MM.1S (cell line): ENCODE measurements around the gene RYR2.

Experiments used
- DNase-seq: peaks from one replicate; pipeline ENCODE4 v3.0.0-alpha.2; 2015
- H2AFZ ChIP-seq: fragments of 300-600 bp; sonication (generic); 2 replicates; pipeline ENCODE4 v1.6.0; 2016; ENCODE audit warnings: antibody characterized with exemption, low read length
- H3F3A ChIP-seq: fragments of 300-600 bp; sonication (generic); 2 replicates; pipeline ENCODE4 v1.6.1; 2016; ENCODE audit warnings: mild to moderate bottlenecking, antibody characterized with exemption, low read length, moderate library complexity, mixed read lengths; ENCODE audit not compliant: insufficient read depth
- H3K27ac ChIP-seq: fragments of 300-600 bp; sonication (generic); 2 replicates; pipeline ENCODE4 v1.5.1; 2016; ENCODE audit warnings: mild to moderate bottlenecking, low read length
- H3K27me3 ChIP-seq: fragments of 300-600 bp; sonication (generic); replicated peaks from 2 replicates; pipeline ENCODE4 v1.6.0; 2016; ENCODE audit warnings: low read length; ENCODE audit not compliant: insufficient read depth
- H3K36me3 ChIP-seq: fragments of 300-600 bp; sonication (generic); replicated peaks from 2 replicates; pipeline ENCODE4 v1.6.1; 2016; ENCODE audit warnings: mild to moderate bottlenecking, low read length, mixed read lengths; ENCODE audit not compliant: insufficient read depth
- H3K4me1 ChIP-seq: fragments of 300-600 bp; sonication (generic); 2 replicates; pipeline ENCODE4 v1.6.1; 2016; ENCODE audit warnings: low read length, mixed read lengths
- H3K4me2 ChIP-seq: fragments of 300-600 bp; sonication (generic); 2 replicates; pipeline ENCODE4 v1.6.0; 2016; ENCODE audit warnings: low read depth, low read length
- H3K4me3 ChIP-seq: fragments of 300-600 bp; sonication (generic); 2 replicates; pipeline ENCODE4 v1.5.1; 2016; ENCODE audit warnings: low read length, mixed read lengths
- H3K79me2 ChIP-seq: fragments of 300-600 bp; sonication (generic); 2 replicates; pipeline ENCODE4 v1.6.1; 2016; ENCODE audit warnings: mixed run types, low read length, mixed read lengths
- H3K9ac ChIP-seq: fragments of 300-600 bp; sonication (generic); 2 replicates; pipeline ENCODE4 v1.6.1; 2016; ENCODE audit warnings: low read length, mixed read lengths
- H3K9me2 ChIP-seq: fragments of 300-600 bp; sonication (generic); replicated peaks from 2 replicates; pipeline ENCODE4 v1.6.1; 2016; ENCODE audit warnings: mild to moderate bottlenecking, low read length, mixed read lengths; ENCODE audit not compliant: insufficient read depth
- H3K9me3 ChIP-seq: fragments of 300-600 bp; sonication (generic); replicated peaks from 2 replicates; pipeline ENCODE4 v1.6.1; 2016; ENCODE audit warnings: mild to moderate bottlenecking, low read length, mixed read lengths; ENCODE audit not compliant: insufficient read depth
- H4K20me1 ChIP-seq: fragments of 300-600 bp; sonication (generic); 2 replicates; pipeline ENCODE4 v1.6.1; 2016; ENCODE audit warnings: mild to moderate bottlenecking, low read length, moderate library complexity, mixed read lengths; ENCODE audit not compliant: insufficient read depth
- EZH2 ChIP-seq: fragments of 300-600 bp; sonication (generic); optimal IDR thresholded peaks from 2 replicates; pipeline ENCODE3; 2017; ENCODE audit warnings: low read depth, mild to moderate bottlenecking, antibody characterized with exemption, low read length, mixed read lengths
- EZH2phosphoT487 ChIP-seq: fragments of 300-600 bp; sonication (generic); IDR thresholded peaks from 2 replicates; pipeline ENCODE4 v1.6.1; 2018; ENCODE audit warnings: antibody characterized with exemption, low read length
- TF ChIP-seq, protein P1 (sequence below): fragments of 300-600 bp; sonication (generic); IDR thresholded peaks from 2 replicates; pipeline ENCODE4 v1.5.1; 2016; ENCODE audit warnings: antibody characterized with exemption, low read length, mixed read lengths

Gene RYR2

DNA sequence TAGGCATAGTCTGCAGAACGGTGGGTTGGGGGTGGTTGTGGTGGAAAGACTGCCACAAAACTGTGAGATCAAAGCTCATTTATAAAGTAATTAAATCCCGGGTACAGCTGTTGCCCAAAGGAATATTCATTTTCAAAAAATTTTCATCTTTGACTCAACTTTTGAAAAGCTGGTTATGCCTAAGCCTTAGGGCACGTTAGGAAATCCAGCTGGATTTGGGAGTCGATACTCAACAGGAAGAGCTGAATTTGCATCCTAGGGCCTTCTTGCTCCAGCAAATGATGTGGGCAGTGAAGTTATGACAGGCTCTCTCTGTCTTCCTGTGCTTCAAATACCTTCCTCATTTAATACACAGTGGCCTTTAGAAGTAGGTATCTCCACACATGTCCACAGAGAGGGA is 817.0 kb downstream of the RYR2 start:
- H3K9ac ChIP-seq = no peak overlapping the region
- H3F3A ChIP-seq = no peaks in the 10 kb centered on the region
- H3K4me2 ChIP-seq = no peak overlapping the region
- no peak overlapping the region for H3K4me3 ChIP-seq
- no peaks in the 10 kb centered on the region for H3K79me2 ChIP-seq
- no peaks in the 10 kb centered on the region for H3K4me1 ChIP-seq
- no peaks in the 10 kb centered on the region for H3K9me2 ChIP-seq
- DNase-seq = no peak
- H3K27me3 ChIP-seq = no peaks in the 10 kb centered on the region
- H3K9me3 ChIP-seq = no peaks in the 10 kb centered on the region
- TF ChIP-seq, protein P1, sequence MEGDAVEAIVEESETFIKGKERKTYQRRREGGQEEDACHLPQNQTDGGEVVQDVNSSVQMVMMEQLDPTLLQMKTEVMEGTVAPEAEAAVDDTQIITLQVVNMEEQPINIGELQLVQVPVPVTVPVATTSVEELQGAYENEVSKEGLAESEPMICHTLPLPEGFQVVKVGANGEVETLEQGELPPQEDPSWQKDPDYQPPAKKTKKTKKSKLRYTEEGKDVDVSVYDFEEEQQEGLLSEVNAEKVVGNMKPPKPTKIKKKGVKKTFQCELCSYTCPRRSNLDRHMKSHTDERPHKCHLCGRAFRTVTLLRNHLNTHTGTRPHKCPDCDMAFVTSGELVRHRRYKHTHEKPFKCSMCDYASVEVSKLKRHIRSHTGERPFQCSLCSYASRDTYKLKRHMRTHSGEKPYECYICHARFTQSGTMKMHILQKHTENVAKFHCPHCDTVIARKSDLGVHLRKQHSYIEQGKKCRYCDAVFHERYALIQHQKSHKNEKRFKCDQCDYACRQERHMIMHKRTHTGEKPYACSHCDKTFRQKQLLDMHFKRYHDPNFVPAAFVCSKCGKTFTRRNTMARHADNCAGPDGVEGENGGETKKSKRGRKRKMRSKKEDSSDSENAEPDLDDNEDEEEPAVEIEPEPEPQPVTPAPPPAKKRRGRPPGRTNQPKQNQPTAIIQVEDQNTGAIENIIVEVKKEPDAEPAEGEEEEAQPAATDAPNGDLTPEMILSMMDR = no peak
- no peak for TF ChIP-seq EZH2
- TF ChIP-seq EZH2phosphoT487 = no peak
- no peaks in the 10 kb centered on the region for H4K20me1 ChIP-seq
- no peak overlapping the region for H2AFZ ChIP-seq
- H3K27ac ChIP-seq = no peak overlapping the region
- H3K36me3 ChIP-seq = no peaks in the 10 kb centered on the region

DNA sequence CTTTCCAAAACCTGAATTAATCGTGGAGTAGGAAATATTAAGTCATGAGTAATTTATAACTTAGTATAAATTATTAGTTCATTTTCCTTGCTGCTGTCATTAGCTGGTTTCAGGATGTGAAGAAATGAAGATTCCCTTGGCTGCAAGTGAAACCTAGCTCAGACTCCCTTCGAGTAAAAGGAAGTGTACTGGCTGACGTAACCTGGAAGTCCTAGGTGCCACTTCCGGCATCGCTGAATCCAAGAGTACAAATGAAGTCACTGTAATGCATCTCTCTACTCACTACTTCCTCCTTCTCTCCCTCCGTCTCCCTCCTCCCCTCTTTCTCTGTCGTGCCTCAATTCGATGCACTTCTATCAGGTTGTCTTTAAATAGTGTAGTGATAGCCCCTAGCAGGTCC is 820.0 kb downstream of the RYR2 start:
- H3F3A ChIP-seq = no peaks in the 10 kb centered on the region
- H4K20me1 ChIP-seq = no peaks in the 10 kb centered on the region
- DNase-seq = no peak
- H3K4me2 ChIP-seq = no peak overlapping the region
- no peaks in the 10 kb centered on the region for H3K9me2 ChIP-seq
- no peak overlapping the region for H3K4me3 ChIP-seq
- no peaks in the 10 kb centered on the region for H3K36me3 ChIP-seq
- H2AFZ ChIP-seq = no peak overlapping the region
- no peaks in the 10 kb centered on the region for H3K4me1 ChIP-seq
- no peaks in the 10 kb centered on the region for H3K27me3 ChIP-seq
- no peaks in the 10 kb centered on the region for H3K79me2 ChIP-seq
- no peak overlapping the region for H3K27ac ChIP-seq
- H3K9ac ChIP-seq = no peak overlapping the region
- H3K9me3 ChIP-seq = no peaks in the 10 kb centered on the region
- TF ChIP-seq EZH2phosphoT487 = no peak
- no peak for TF ChIP-seq EZH2
- TF ChIP-seq, protein P1 = no peak

DNA sequence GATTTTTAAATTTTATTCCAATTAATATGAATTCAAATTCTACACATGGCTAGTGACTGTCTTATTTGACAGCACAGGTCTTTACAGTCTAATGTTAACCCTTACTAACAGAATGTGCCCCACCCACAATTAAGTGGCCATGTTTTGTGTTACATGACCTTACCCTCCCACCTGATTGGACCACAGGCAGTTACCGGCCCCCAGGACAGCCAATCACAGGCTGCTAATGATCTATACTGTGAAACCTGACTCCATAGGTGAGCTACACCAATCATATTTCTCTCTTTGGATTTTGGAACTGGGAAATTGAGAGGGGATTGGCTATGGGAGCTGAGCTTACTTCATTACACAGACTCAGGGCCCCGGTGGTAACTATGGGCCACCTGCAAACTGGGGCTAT is 821.2 kb downstream of the RYR2 start:
- Histone ChIP-seq H3K9ac (no peak overlapping the region), H3K9me2 (no peaks in the 10 kb centered on the region), H3K4me3 (no peak overlapping the region), H3K4me2 (no peak overlapping the region), H3K9me3 (no peaks in the 10 kb centered on the region), H3K27me3 (no peaks in the 10 kb centered on the region), H4K20me1 (no peaks in the 10 kb centered on the region), H3F3A (no peaks in the 10 kb centered on the region), H3K36me3 (no peaks in the 10 kb centered on the region), H3K79me2 (no peaks in the 10 kb centered on the region), H2AFZ (no peak overlapping the region), H3K4me1 (no peaks in the 10 kb centered on the region), H3K27ac (no peak overlapping the region)
- DNase-seq = no peak
- TF ChIP-seq EZH2phosphoT487 = no peak
- TF ChIP-seq, protein P1 = no peak
- no peak for TF ChIP-seq EZH2
